Calu3 (cell line): Measurements from ENCODE around the gene MACROH2A1. TPM values are rescaled to one million over a fixed set of nuclear protein-coding genes. Genes with fewer than 3 reads are reported as not detected.

Experiments
- BruUV-seq: library from RNA; stranded (reverse); fragments of 400-500 nt; replicated peaks from 2 replicates; lab custom pipeline; 2021; lab: Mats Ljungman, UMichigan
- CTCF ChIA-PET: fragments of 300-600 bp; sonication (Branson Sonifier 250); formaldehyde crosslinking; loops from one replicate; lab custom pipeline; 2022; ENCODE audit warnings: antibody characterized with exemption; lab: Charles Lee
- DNase-seq: peaks from one replicate; pipeline ENCODE4 v3.0.0; 2022
- H3K27ac Mint-ChIP-seq: one replicate; pipeline ENCODE4 v1.8.0; 2022; ENCODE audit warnings: mixed read lengths; ENCODE audit not compliant: unreplicated experiment
- H3K27me3 Mint-ChIP-seq: one replicate; pipeline ENCODE4 v1.8.0; 2022; ENCODE audit warnings: mixed read lengths; ENCODE audit not compliant: unreplicated experiment
- H3K36me3 Mint-ChIP-seq: one replicate; pipeline ENCODE4 v1.8.0; 2022; ENCODE audit warnings: mild to moderate bottlenecking, moderate library complexity, mixed read lengths; ENCODE audit not compliant: insufficient read depth, unreplicated experiment
- H3K4me1 Mint-ChIP-seq: one replicate; pipeline ENCODE4 v1.8.0; 2022; ENCODE audit warnings: mild to moderate bottlenecking, low read depth, mixed read lengths; ENCODE audit not compliant: unreplicated experiment
- H3K4me3 Mint-ChIP-seq: one replicate; pipeline ENCODE4 v1.8.0; 2022; ENCODE audit warnings: mild to moderate bottlenecking, low read depth, moderate library complexity, mixed read lengths; ENCODE audit not compliant: unreplicated experiment
- H3K9me3 Mint-ChIP-seq: one replicate; pipeline ENCODE4 v1.8.0; 2022; ENCODE audit warnings: low read depth, mixed read lengths; ENCODE audit not compliant: unreplicated experiment
- intact Hi-C: fragments of 100-400 bp; cut with micrococcal nuclease; formaldehyde crosslinking; loops from one replicate; pipeline ENCODE4 v1.10.0; 2022; ENCODE audit not compliant: unreplicated experiment
- total RNA-seq: library from RNA; stranded (reverse); gene quantifications from 2 replicates; pipeline ENCODE4 v1.2.3, GENCODE V29; 2022
- TF ChIP-seq, protein P1 (sequence below): fragments of 200-600 bp; IDR thresholded peaks from one replicate; pipeline ENCODE4 v1.8.0; 2022; ENCODE audit warnings: antibody characterized with exemption; ENCODE audit not compliant: unreplicated experiment

Gene MACROH2A1
- total RNA-seq, 1 experiment from 2014 or later = 368 TPM

DNA sequence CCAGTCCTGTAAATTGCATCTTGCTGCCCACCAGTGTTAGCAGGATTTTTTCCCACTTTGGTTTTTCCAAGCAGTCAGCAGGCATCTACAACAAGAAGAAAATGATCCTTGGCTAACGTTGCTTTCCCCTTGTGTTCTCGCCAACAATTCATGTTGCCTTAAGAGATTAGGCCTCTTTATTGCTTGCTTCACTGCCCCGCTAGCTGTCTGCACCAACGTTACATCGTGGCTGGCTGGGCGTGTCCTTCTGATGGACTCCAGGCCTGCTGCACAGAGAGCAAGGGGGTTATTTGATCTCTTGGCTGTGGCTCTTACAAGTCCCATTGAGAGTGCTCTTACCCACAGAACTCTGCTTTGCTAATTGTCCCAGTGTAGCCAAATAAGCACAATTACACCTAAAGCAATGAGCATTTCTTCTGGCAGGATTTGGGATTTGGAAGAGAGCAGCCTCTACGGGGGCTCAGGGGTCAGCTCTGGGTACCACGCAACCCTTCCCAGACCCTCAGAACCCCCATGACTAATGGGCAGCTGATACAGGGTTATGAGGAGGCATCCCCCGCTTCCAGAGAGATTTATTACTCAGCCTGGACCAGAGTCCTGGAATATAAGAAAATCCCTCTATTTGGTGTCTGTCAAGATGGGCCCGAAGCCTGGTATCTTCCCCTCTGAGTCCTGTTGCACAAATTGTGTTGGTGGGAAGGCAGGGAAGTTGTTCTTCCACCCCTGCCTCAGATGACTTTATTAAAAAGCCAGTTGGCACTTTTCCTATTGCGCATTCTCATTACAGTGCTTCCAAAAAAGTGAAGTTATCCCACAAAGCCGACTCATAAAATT lies 30.5 kb upstream of the MACROH2A1 start:
- TF ChIP-seq, protein P1, sequence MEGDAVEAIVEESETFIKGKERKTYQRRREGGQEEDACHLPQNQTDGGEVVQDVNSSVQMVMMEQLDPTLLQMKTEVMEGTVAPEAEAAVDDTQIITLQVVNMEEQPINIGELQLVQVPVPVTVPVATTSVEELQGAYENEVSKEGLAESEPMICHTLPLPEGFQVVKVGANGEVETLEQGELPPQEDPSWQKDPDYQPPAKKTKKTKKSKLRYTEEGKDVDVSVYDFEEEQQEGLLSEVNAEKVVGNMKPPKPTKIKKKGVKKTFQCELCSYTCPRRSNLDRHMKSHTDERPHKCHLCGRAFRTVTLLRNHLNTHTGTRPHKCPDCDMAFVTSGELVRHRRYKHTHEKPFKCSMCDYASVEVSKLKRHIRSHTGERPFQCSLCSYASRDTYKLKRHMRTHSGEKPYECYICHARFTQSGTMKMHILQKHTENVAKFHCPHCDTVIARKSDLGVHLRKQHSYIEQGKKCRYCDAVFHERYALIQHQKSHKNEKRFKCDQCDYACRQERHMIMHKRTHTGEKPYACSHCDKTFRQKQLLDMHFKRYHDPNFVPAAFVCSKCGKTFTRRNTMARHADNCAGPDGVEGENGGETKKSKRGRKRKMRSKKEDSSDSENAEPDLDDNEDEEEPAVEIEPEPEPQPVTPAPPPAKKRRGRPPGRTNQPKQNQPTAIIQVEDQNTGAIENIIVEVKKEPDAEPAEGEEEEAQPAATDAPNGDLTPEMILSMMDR = no peak
- H3K4me3 Mint-ChIP-seq = no peak overlapping the region
- peaks cover 40% of the 10 kb centered on the region for H3K27me3 Mint-ChIP-seq
- CTCF ChIA-PET = no interaction called here
- intact Hi-C loops = loop anchor here (5.0 kb wide), 1 partner anchor 82 kb away; no protein-coding TSS in a partner anchor
- BruUV-seq = no TSS peak
- DNase-seq = no peak
- H3K36me3 Mint-ChIP-seq = no peaks in the 10 kb centered on the region
- no peaks in the 10 kb centered on the region for H3K4me1 Mint-ChIP-seq
- H3K9me3 Mint-ChIP-seq = peaks cover 5% of the 10 kb centered on the region
- no peak overlapping the region for H3K27ac Mint-ChIP-seq

DNA sequence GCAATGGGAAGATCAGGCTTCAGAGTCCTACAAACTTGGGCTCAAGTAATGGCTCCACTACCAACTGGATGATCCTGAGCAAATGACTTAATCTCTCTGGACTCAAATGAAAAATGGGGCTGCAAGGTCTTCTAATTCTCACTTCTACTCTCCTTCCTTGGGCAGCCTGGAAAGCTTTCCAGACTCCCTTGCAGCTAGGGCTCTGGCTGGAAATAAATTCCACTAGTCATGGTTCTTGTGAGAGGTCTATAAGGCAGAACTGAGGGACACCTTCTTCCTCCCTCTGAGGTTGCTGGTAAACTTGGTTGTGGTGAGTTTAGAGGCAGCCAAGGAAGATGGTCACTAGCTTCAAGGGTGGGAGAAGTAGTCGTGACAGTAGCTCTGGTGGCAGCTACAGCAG lies 29.6 kb upstream of the MACROH2A1 start:
- intact Hi-C loops = loop anchor here (5.0 kb wide), 1 partner anchor 81 kb away; no protein-coding TSS in a partner anchor
- BruUV-seq = no TSS peak
- no peak for DNase-seq
- Mint-ChIP-seq H3K27ac (no peak overlapping the region), H3K9me3 (peaks cover 5% of the 10 kb centered on the region), H3K4me1 (no peaks in the 10 kb centered on the region), H3K36me3 (no peaks in the 10 kb centered on the region), H3K4me3 (no peak overlapping the region), H3K27me3 (peaks cover 31% of the 10 kb centered on the region)
- TF ChIP-seq, protein P1 = no peak
- CTCF ChIA-PET = no interaction called here

DNA sequence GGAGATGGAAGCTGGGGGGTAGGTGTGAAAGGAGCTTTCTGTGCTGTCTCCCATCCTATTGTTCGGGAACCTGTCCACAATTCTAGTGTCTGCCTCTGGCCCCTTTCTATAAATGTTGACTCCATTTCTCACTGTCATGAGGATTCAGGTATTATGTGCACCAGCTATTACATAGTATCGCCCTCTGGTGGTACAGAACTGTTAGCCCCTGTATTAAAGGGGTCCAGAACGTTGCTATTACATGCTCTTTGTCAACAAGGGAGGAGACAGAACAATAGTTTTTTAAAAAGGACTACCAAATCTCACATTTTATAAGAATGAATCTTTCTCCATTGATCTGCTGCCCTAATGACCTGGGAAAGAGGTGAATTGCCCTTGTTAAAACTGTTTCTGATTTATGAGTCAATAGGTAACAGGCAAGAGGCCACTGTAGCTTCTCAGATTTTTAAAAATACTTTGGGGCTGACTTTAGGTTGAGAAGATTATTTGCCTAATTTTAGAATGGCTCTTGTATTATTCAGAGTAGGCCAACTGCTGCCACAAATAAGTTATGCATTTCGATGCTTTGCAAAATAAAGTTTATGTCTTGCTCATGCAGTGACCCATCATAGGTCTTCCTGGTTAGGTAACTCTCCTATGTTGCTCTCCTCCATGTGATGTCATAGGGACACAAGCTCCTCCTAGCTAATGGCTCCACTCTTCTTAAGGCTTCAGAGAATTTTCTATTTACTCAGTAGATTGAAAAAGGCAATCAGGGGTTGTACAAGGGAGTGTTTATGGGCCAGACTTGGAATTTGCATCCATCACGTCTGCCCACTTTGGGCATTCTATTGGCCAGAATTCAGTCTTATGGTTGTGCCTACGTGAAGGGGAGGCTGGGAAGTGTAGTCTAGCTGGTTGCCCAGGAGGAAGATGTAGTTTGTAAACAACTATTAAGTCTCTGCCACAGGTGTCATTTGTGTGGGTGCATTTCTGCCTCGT lies 27.4 kb upstream of the MACROH2A1 start:
- intact Hi-C loops = loop anchor here (5.0 kb wide), 1 partner anchor 79 kb away; no protein-coding TSS in a partner anchor
- Mint-ChIP-seq H3K4me1 (no peaks in the 10 kb centered on the region), H3K4me3 (no peak overlapping the region), H3K27ac (no peak overlapping the region), H3K9me3 (peaks cover 5% of the 10 kb centered on the region), H3K36me3 (no peaks in the 10 kb centered on the region), H3K27me3 (peaks cover 25% of the 10 kb centered on the region)
- CTCF ChIA-PET = interaction anchor here (0.5 to 1.6 kb wide), 11 partner anchors 11 to 713 kb away, joined by 3 to 6 read pairs (median 3); no protein-coding TSS in a partner anchor
- peak; percentile 59 for DNase-seq
- TF ChIP-seq, protein P1 = peak; percentile 59
- BruUV-seq = no TSS peak

DNA sequence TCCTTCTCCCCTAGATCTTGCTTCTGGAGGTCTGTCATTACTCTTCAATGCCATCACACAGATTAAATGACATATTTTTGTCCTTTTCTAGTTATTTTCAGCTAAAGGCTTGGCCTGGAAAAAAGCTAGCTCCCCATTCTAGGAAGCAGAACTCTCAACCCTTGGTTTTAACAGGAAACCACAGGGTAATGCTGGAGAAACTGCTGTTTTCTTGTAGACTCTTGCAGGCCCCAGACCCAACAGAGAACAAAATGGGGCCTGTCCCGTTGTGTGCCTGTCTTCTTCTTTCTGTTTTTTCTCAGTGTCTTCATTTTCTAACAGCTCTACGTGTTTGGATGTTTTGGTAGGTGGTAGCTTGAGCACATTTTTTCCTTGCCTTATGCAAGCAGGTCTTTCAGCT lies 26.6 kb upstream of the MACROH2A1 start:
- H3K27ac Mint-ChIP-seq = no peak overlapping the region
- TF ChIP-seq, protein P1 = no peak
- no peak for DNase-seq
- no TSS peak for BruUV-seq
- H3K4me1 Mint-ChIP-seq = no peaks in the 10 kb centered on the region
- no peaks in the 10 kb centered on the region for H3K36me3 Mint-ChIP-seq
- intact Hi-C loops = loop anchor here (5.0 kb wide), 1 partner anchor 78 kb away; no protein-coding TSS in a partner anchor
- H3K27me3 Mint-ChIP-seq = peaks cover 28% of the 10 kb centered on the region
- no peak overlapping the region for H3K4me3 Mint-ChIP-seq
- CTCF ChIA-PET = interaction anchor here (0.5 to 1.6 kb wide), 10 partner anchors 12 to 714 kb away, joined by 3 to 6 read pairs (median 3); no protein-coding TSS in a partner anchor
- peaks cover 5% of the 10 kb centered on the region for H3K9me3 Mint-ChIP-seq
